AG09309 (cell line): ENCODE measurements around the gene ABCB10.
"Not testable (repeated sequence)": the region's sequence is repeated elsewhere in the genome, so short reads cannot be mapped to it uniquely, and the experiment has no call there.

Experiments used
- DNase-seq: peaks from one replicate; pipeline ENCODE4 v3.0.0-alpha.2; 2010; ENCODE audit warnings: low read depth
- H3K4me3 ChIP-seq: 2 replicates; pipeline ENCODE4 v1.5.1; 2011; ENCODE audit warnings: mild to moderate bottlenecking, low read depth, low read length, moderate library complexity; ENCODE audit not compliant: control insufficient read depth
- CTCF ChIP-seq: IDR thresholded peaks from 2 replicates; pipeline ENCODE4 v1.5.1; 2011; ENCODE audit warnings: mild to moderate bottlenecking, low read depth, low read length, inconsistent platforms; ENCODE audit not compliant: insufficient read depth, control insufficient read depth; ENCODE audit errors: missing control alignments

Gene ABCB10

DNA sequence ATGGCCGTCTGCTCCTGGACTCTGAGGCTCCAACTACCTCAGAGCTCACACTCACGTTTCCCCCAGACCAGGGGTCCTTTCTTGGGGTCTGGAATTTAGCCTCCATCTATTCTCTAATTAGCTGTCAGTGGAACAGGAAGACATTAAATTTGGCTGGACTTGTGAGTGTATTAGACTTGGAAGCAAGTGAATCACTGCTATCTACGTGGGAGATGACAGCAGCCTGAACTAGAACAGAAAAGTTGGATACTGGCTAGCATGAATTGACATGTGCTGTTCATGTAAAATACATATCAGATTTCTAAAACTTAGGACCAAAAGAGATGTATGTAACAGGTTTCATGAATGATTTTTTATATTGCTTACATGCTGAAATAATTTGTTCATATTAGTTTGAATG is 39.4 kb upstream of the ABCB10 start:
- no peak for TF ChIP-seq CTCF
- no peak overlapping the region for H3K4me3 ChIP-seq
- DNase-seq: no peak

- peak; percentile 34 for DNase-seq
Observed at GRCh38 chr1:229596925-229597699, 38.6 kb upstream of the ABCB10 start.

GRCh38 chr1:229595876-229596275 is 37.4 kb upstream of the ABCB10 start:
- not testable (repeated sequence) for DNase-seq, H3K4me3 ChIP-seq

More at GRCh38 chr1:229596925-229597699, 38.6 kb upstream of the ABCB10 start:
- no peak for TF ChIP-seq CTCF
- no peak overlapping the region for H3K4me3 ChIP-seq

DNA sequence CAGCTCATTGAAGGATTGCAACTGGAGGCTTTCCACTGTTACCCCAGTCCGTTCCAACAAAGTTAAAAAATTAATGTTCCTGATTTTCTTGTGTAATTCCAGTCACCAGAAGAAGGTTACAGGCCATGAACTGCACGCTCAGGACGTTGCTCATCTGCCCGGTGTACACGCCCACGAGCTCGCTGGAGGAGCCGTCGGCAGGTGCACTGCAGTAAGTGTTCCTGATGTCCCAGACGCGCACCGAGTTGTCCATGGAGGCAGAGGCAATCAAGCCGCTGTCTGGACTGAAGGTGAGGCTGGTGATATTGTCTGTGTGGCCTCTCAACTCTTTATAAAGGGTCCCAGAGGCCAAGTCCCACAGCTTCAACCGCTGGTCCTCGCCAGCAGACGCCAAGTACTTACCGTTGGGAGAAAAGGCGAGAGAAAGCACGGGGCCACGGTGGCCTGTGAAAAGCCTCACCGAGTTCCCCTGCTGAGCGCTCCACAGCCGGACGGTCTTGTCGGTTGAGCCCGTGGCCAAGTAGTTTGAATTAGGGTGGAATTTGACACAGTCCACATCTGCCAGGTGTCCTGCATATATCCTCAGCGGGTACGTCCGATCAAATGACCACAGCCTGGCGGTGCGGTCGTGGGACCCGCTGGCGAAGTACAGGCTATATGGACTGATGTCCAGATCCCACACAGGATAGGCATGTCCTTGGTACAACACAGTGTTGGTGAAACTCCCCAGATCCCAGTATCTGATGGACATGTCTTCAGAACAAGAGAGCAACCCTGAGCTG is 35.9 kb upstream of the ABCB10 start:
- DNase-seq: no peak
- TF ChIP-seq CTCF: no peak
- H3K4me3 ChIP-seq: no peak overlapping the region

- TF ChIP-seq CTCF: no peak
- DNase-seq: no peak
- H3K4me3 ChIP-seq: no peak overlapping the region
Observed at GRCh38 chr1:229593800-229594199, 35.3 kb upstream of the ABCB10 start.

DNA sequence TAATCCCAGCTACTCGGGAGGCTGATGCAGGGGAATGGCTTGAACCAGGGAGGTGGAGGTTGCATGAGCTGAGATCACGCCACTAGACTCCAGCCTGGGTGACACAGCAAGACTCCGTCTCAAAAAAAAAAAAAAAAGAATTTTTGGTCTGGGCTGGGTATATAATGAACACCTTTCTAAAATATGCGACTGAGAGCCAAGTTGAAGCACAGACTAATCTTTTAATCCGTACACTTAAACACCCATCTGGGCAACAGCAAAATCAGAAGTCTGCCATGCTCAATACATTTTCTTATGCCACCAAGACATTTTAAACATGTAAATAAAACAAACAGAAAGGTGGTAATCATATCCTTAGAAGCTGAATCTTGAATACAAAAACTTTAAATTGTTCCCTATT is 31.6 kb upstream of the ABCB10 start:
- TF ChIP-seq CTCF: no peak
- H3K4me3 ChIP-seq: no peak overlapping the region
- DNase-seq: no peak

GRCh38 chr1:229585338-229585737 is 26.8 kb upstream of the ABCB10 start:
- no peak for TF ChIP-seq CTCF
- no peak for DNase-seq
- H3K4me3 ChIP-seq: no peak overlapping the region
